Neural progenitor cell (in vitro differentiated cells): ENCODE data around the gene PDE3B. TPM values are rescaled to one million over a fixed set of nuclear protein-coding genes. Genes with fewer than 3 reads are reported as not detected.
A peak's percentile ranks its signal among the peaks of the same experiment; 100 is the strongest.

Experiments
- DNase-seq: peaks from one replicate; pipeline ENCODE4 v3.0.0-alpha.2; 2016; ENCODE audit warnings: low spot score
- H2AFZ ChIP-seq: fragments of 200-600 bp; sonication (generic); replicated peaks from 2 replicates; pipeline ENCODE4 v1.6.1; 2016; ENCODE audit warnings: antibody characterized with exemption
- H3F3A ChIP-seq: fragments of 200-600 bp; sonication (generic); 2 replicates; pipeline ENCODE4 v1.6.1; 2016; ENCODE audit warnings: antibody characterized with exemption, low read depth
- H3K27ac ChIP-seq: fragments of 200-600 bp; sonication (generic); 2 replicates; pipeline ENCODE4 v1.5.1; 2016; ENCODE audit warnings: mild to moderate bottlenecking
- H3K27me3 ChIP-seq: fragments of 200-600 bp; sonication (generic); 2 replicates; pipeline ENCODE4 v1.6.1; 2016; ENCODE audit warnings: mild to moderate bottlenecking, moderate library complexity
- H3K36me3 ChIP-seq: fragments of 200-600 bp; sonication (generic); 2 replicates; pipeline ENCODE4 v1.5.1; 2016
- H3K4me1 ChIP-seq: fragments of 200-600 bp; sonication (generic); 2 replicates; pipeline ENCODE4 v1.6.1; 2016; ENCODE audit warnings: mixed run types
- H3K4me2 ChIP-seq: fragments of 200-600 bp; sonication (generic); 2 replicates; pipeline ENCODE4 v1.6.1; 2016
- H3K4me3 ChIP-seq: fragments of 200-600 bp; sonication (generic); 2 replicates; pipeline ENCODE4 v1.5.1; 2016
- H3K79me2 ChIP-seq: fragments of 200-600 bp; sonication (generic); 2 replicates; pipeline ENCODE4 v1.6.1; 2016; ENCODE audit warnings: low read depth
- H3K9ac ChIP-seq: fragments of 200-600 bp; sonication (generic); 2 replicates; pipeline ENCODE4 v1.6.1; 2016
- H3K9me3 ChIP-seq: fragments of 200-600 bp; sonication (generic); 2 replicates; pipeline ENCODE4 v1.5.1; 2016; ENCODE audit warnings: low read depth
- H4K20me1 ChIP-seq: fragments of 200-600 bp; sonication (generic); 2 replicates; pipeline ENCODE4 v1.6.1; 2016; ENCODE audit warnings: low read depth
- H3K27ac Mint-ChIP-seq: 3 replicates; pipeline ENCODE4 v1.8.0; 2021; ENCODE audit warnings: mixed read lengths
- H3K27me3 Mint-ChIP-seq: 2 replicates; pipeline ENCODE4 v1.8.0; 2022; ENCODE audit warnings: low read depth, mild to moderate bottlenecking, inconsistent platforms, moderate library complexity, mixed read lengths; ENCODE audit not compliant: insufficient read depth
- H3K36me3 Mint-ChIP-seq: 3 replicates; pipeline ENCODE4 v1.8.0; 2021; ENCODE audit warnings: mixed read lengths
- H3K4me1 Mint-ChIP-seq: 3 replicates; pipeline ENCODE4 v1.8.0; 2021; ENCODE audit warnings: mixed read lengths
- H3K4me3 Mint-ChIP-seq: 3 replicates; pipeline ENCODE4 v1.8.0; 2021; ENCODE audit warnings: mild to moderate bottlenecking, moderate library complexity, mixed read lengths
- H3K9me3 Mint-ChIP-seq: 3 replicates; pipeline ENCODE4 v1.8.0; 2020; ENCODE audit warnings: mixed read lengths
- CTCF ChIP-seq: fragments of 200-600 bp; sonication (generic); IDR thresholded peaks from 2 replicates; pipeline ENCODE4 v1.5.1; 2017; ENCODE audit warnings: antibody characterized with exemption, mild to moderate bottlenecking
- EZH2 ChIP-seq: fragments of 200-600 bp; sonication (generic); IDR thresholded peaks from 2 replicates; pipeline ENCODE4 v1.6.1; 2017; ENCODE audit warnings: antibody characterized with exemption, mild to moderate bottlenecking, moderate library complexity
- EZH2phosphoT487 ChIP-seq: fragments of 200-600 bp; sonication (generic); IDR thresholded peaks from 2 replicates; pipeline ENCODE4 v1.6.1; 2017; ENCODE audit warnings: antibody characterized with exemption
- total RNA-seq: library from RNA; depleted of rRNA; stranded (reverse); fragments of >200 nt; gene quantifications from 2 replicates; pipeline ENCODE4 v1.2.3, GENCODE V29; 2015; ENCODE audit warnings: low replicate concordance

PDE3B gene
- total RNA-seq, 1 donor from 2014 or later: 14.3 TPM

- no peak overlapping the region for H3K4me2 ChIP-seq
- H3K27me3 ChIP-seq: no peaks in the 10 kb centered on the region
- H3K4me1 ChIP-seq: peaks cover 3% of the 10 kb centered on the region
- no peak overlapping the region for H3K27ac ChIP-seq
- H3K9me3 ChIP-seq: no peaks in the 10 kb centered on the region
- H3K4me3 ChIP-seq: no peak overlapping the region
- H3K9me3 Mint-ChIP-seq: peaks cover 11% of the 10 kb centered on the region
- H3F3A ChIP-seq: no peaks in the 10 kb centered on the region
- no peaks in the 10 kb centered on the region for H3K4me1 Mint-ChIP-seq
- no peaks in the 10 kb centered on the region for H3K27me3 Mint-ChIP-seq
- no peaks in the 10 kb centered on the region for H3K79me2 ChIP-seq
- H3K4me3 Mint-ChIP-seq: no peak overlapping the region
- H4K20me1 ChIP-seq: no peaks in the 10 kb centered on the region
- no peak overlapping the region for H3K9ac ChIP-seq
- TF ChIP-seq EZH2phosphoT487 (no peak), CTCF (no peak), EZH2 (no peak)
- peaks cover 17% of the 10 kb centered on the region for H3K36me3 Mint-ChIP-seq
- DNase-seq: peak; percentile 43
- H2AFZ ChIP-seq: no peak overlapping the region
- H3K36me3 ChIP-seq: no peaks in the 10 kb centered on the region
- H3K27ac Mint-ChIP-seq: no peak overlapping the region
Measured at GRCh38 chr11:14812757-14813156, 169.2 kb downstream of the PDE3B start.

GRCh38 chr11:14813516-14813915 is 169.9 kb downstream of the PDE3B start:
- Mint-ChIP-seq H3K27ac (no peak overlapping the region), H3K4me1 (no peaks in the 10 kb centered on the region), H3K4me3 (no peak overlapping the region), H3K36me3 (peaks cover 15% of the 10 kb centered on the region), H3K27me3 (no peaks in the 10 kb centered on the region), H3K9me3 (peaks cover 9% of the 10 kb centered on the region)
- Histone ChIP-seq H3K27me3 (no peaks in the 10 kb centered on the region), H3K27ac (no peak overlapping the region), H3K4me3 (no peak overlapping the region), H3K9ac (no peak overlapping the region), H3K4me1 (peaks cover 3% of the 10 kb centered on the region), H3K9me3 (no peaks in the 10 kb centered on the region), H3K36me3 (no peaks in the 10 kb centered on the region), H4K20me1 (no peaks in the 10 kb centered on the region), H3F3A (no peaks in the 10 kb centered on the region), H3K79me2 (no peaks in the 10 kb centered on the region), H2AFZ (no peak overlapping the region), H3K4me2 (no peak overlapping the region)
- no peak for DNase-seq
- TF ChIP-seq EZH2phosphoT487 (no peak), CTCF (no peak), EZH2 (no peak)

GRCh38 chr11:14818779-14819178 is 175.2 kb downstream of the PDE3B start:
- H2AFZ ChIP-seq: no peak overlapping the region
- no peaks in the 10 kb centered on the region for H3K79me2 ChIP-seq
- no peak overlapping the region for H3K27ac Mint-ChIP-seq
- H3K4me2 ChIP-seq: no peak overlapping the region
- H3K9ac ChIP-seq: no peak overlapping the region
- H3K4me3 Mint-ChIP-seq: no peak overlapping the region
- H3K27me3 Mint-ChIP-seq: peaks cover 2% of the 10 kb centered on the region
- H3K27me3 ChIP-seq: no peaks in the 10 kb centered on the region
- no peaks in the 10 kb centered on the region for H3K4me1 ChIP-seq
- H3K4me1 Mint-ChIP-seq: no peaks in the 10 kb centered on the region
- TF ChIP-seq EZH2phosphoT487 (no peak), CTCF (no peak)
- no peak overlapping the region for H3K4me3 ChIP-seq
- peaks cover 2% of the 10 kb centered on the region for H3K9me3 Mint-ChIP-seq
- H3K36me3 Mint-ChIP-seq: peaks cover 8% of the 10 kb centered on the region
- DNase-seq: no peak
- H3K27ac ChIP-seq: no peak overlapping the region
- H3K9me3 ChIP-seq: no peaks in the 10 kb centered on the region
- no peaks in the 10 kb centered on the region for H4K20me1 ChIP-seq
- no peaks in the 10 kb centered on the region for H3F3A ChIP-seq
- H3K36me3 ChIP-seq: no peaks in the 10 kb centered on the region

- no peak overlapping the region for H3K9ac ChIP-seq
- peaks cover 2% of the 10 kb centered on the region for H3K27me3 Mint-ChIP-seq
- H2AFZ ChIP-seq: no peak overlapping the region
- H3K36me3 ChIP-seq: no peaks in the 10 kb centered on the region
- no peaks in the 10 kb centered on the region for H3K4me1 ChIP-seq
- no peaks in the 10 kb centered on the region for H4K20me1 ChIP-seq
- no peaks in the 10 kb centered on the region for H3K9me3 ChIP-seq
- no peaks in the 10 kb centered on the region for H3K79me2 ChIP-seq
- H3K4me1 Mint-ChIP-seq: no peaks in the 10 kb centered on the region
- peaks cover 14% of the 10 kb centered on the region for H3K36me3 Mint-ChIP-seq
- H3K4me3 Mint-ChIP-seq: no peak overlapping the region
- TF ChIP-seq EZH2: no peak
- no peak for TF ChIP-seq CTCF
- TF ChIP-seq EZH2phosphoT487: no peak
- H3F3A ChIP-seq: no peaks in the 10 kb centered on the region
- H3K4me2 ChIP-seq: no peak overlapping the region
- no peaks in the 10 kb centered on the region for H3K27me3 ChIP-seq
- peaks cover 3% of the 10 kb centered on the region for H3K9me3 Mint-ChIP-seq
- no peak overlapping the region for H3K27ac Mint-ChIP-seq
- no peak overlapping the region for H3K4me3 ChIP-seq
- no peak overlapping the region for H3K27ac ChIP-seq
- no peak for DNase-seq
Measured at GRCh38 chr11:14819596-14819995, 176.0 kb downstream of the PDE3B start.
